K562 (cell line): ENCODE results near the gene MPP7. TPM values are rescaled to one million over a fixed set of nuclear protein-coding genes. Genes with fewer than 3 reads are reported as not detected.

ENCODE experiments used
- ATAC-seq: fragments of 200-7000 bp; cut with Tn5 transposase; 3 replicates; pipeline ENCODE4 v1.9.1; 2020; ENCODE audit warnings: moderate library complexity
- BruUV-seq: library from RNA; stranded (reverse); fragments of 400-500 nt; replicated peaks from 2 replicates; lab custom pipeline; 2021; lab: Mats Ljungman, UMichigan
- CTCF ChIA-PET: fragments of 300-600 bp; formaldehyde crosslinking; extraction: SDS; loops from one replicate; lab custom pipeline; 2021; ENCODE audit warnings: low intra/inter-chr PET ratio; lab: Yijun Ruan, JAX
- POLR2A ChIA-PET: fragments of 300-600, 350-650 bp; sonication (Branson Sonifier 250); formaldehyde crosslinking; extraction: SDS; loops from one replicate; lab custom pipeline; 2021; ENCODE audit warnings: antibody characterized with exemption, inconsistent platforms; lab: Yijun Ruan, JAX
- DNase-seq, 4 experiments: peaks; one replicate each; pipeline versions ENCODE4 v3.0.0 to v3.0.0-alpha.2; 2011 to 2018; ENCODE audit warnings: low spot score in 3 of 4, mixed read lengths in 3 of 4; ENCODE audit errors: extremely low read depth in 1 of 4
- FAIRE-seq: peaks from 2 replicates; lab custom pipeline; 2011; peaks lifted over from hg19 to GRCh38; lab: Jason Lieb, UNC
- H2AFZ ChIP-seq: 2 replicates; pipeline ENCODE4 v1.6.0; 2011; ENCODE audit warnings: low read depth, low read length, control low read depth, inconsistent platforms
- H3K27ac ChIP-seq: fragments of 200-600 bp; 3 replicates; pipeline ENCODE4 v1.8.0; 2011; ENCODE audit warnings: low read depth, mild to moderate bottlenecking, control low read depth, inconsistent platforms, low read length, moderate library complexity, mixed read lengths; ENCODE audit errors: extremely low read depth
- H3K27me3 ChIP-seq, 2 experiments: fragments of 300-600 bp in 1 of 2; 2 replicates in 1 of 2; 3 replicates in 1 of 2; pipeline versions ENCODE4 v1.6.0 to v1.8.0; 2011; ENCODE audit warnings: inconsistent platforms in 2 of 2, low read length in 2 of 2, mild to moderate bottlenecking in 1 of 2, mixed read lengths in 1 of 2, moderate library complexity in 1 of 2; ENCODE audit not compliant: control insufficient read depth in 2 of 2, insufficient read depth in 2 of 2
- H3K36me3 ChIP-seq: fragments of 300-600 bp; 3 replicates; pipeline ENCODE4 v1.8.0; 2011; ENCODE audit warnings: mild to moderate bottlenecking, low read length, inconsistent platforms; ENCODE audit not compliant: control insufficient read depth, insufficient read depth
- H3K4me1 ChIP-seq, 2 experiments: fragments of 200-600 bp in 1 of 2; replicated peaks in 1 of 2; 2 replicates in 1 of 2; 3 replicates in 1 of 2; pipeline versions ENCODE4 v1.5.1 to v1.8.0; 2011; ENCODE audit warnings: inconsistent platforms in 2 of 2, low read length in 2 of 2, mild to moderate bottlenecking in 1 of 2, mixed read lengths in 1 of 2, moderate library complexity in 1 of 2; ENCODE audit not compliant: control insufficient read depth in 2 of 2, insufficient read depth in 2 of 2
- H3K4me2 ChIP-seq: 2 replicates; pipeline ENCODE4 v1.6.1; 2011; ENCODE audit warnings: low read length, control low read depth, inconsistent platforms, mixed read lengths; ENCODE audit not compliant: insufficient read depth
- H3K4me3 ChIP-seq: fragments of 200-600 bp; sonication (generic), shearing (Covaris generic); 2 replicates; pipeline ENCODE4 v1.5.1; 2016; ENCODE audit warnings: control low read depth, inconsistent platforms
- H3K79me2 ChIP-seq: fragments of 200-600 bp; 3 replicates; pipeline ENCODE4 v1.8.0; 2011; ENCODE audit warnings: low read length, inconsistent platforms; ENCODE audit not compliant: control insufficient read depth, insufficient read depth
- H3K9ac ChIP-seq, 2 experiments: 2 replicates each; pipeline versions ENCODE4 v1.6.0 to v1.6.1; 2011; ENCODE audit warnings: low read depth in 2 of 2, low read length in 2 of 2, control low read depth in 1 of 2, inconsistent platforms in 1 of 2, mild to moderate bottlenecking in 1 of 2, mixed read lengths in 1 of 2; ENCODE audit not compliant: insufficient read depth in 1 of 2
- H3K9me1 ChIP-seq: one replicate; pipeline ENCODE4 v1.6.0; 2011; ENCODE audit warnings: inconsistent platforms, mild to moderate bottlenecking, low read length, moderate library complexity; ENCODE audit not compliant: control insufficient read depth, insufficient read depth
- H3K9me3 ChIP-seq: replicated peaks from 2 replicates; pipeline ENCODE4 v1.5.1; 2011; ENCODE audit warnings: low read depth, low read length, inconsistent platforms; ENCODE audit not compliant: control insufficient read depth, insufficient read depth
- H4K20me1 ChIP-seq: replicated peaks from 2 replicates; pipeline ENCODE4 v1.6.1; 2011; ENCODE audit warnings: low read length, inconsistent platforms, mixed read lengths; ENCODE audit not compliant: control insufficient read depth, insufficient read depth
- CHCHD3 ChIP-seq: fragments of 250-450 bp; sonication (Bioruptor Pico); IDR thresholded peaks from 2 replicates; pipeline ENCODE4 v2.1.2; 2022; ENCODE audit warnings: mild to moderate bottlenecking
- EHMT2 ChIP-seq: fragments of 450-650 bp; IDR thresholded peaks from 2 replicates; pipeline ENCODE4 v1.6.1; 2018; ENCODE audit warnings: antibody characterized with exemption
- EZH2 ChIP-seq: IDR thresholded peaks from 2 replicates; pipeline ENCODE4 v1.6.1; 2012; ENCODE audit warnings: low read depth, mild to moderate bottlenecking, inconsistent platforms, low read length, borderline replicate concordance
- HMG20B ChIP-seq: fragments of 250-450 bp; sonication (Bioruptor Pico); IDR thresholded peaks from 2 replicates; pipeline ENCODE4 v1.5.0; 2021; ENCODE audit warnings: mild to moderate bottlenecking
- HOXB6 ChIP-seq: fragments of 250-450 bp; sonication (Bioruptor Pico); IDR thresholded peaks from 2 replicates; pipeline ENCODE4 v1.5.1; 2022; ENCODE audit warnings: mild to moderate bottlenecking, borderline replicate concordance
- KAT7 ChIP-seq: sonication (generic); formaldehyde crosslinking; IDR thresholded peaks from 2 replicates; pipeline ENCODE4 v1.8.0; 2022; ENCODE audit warnings: missing genetic modification reagents, mild to moderate bottlenecking, borderline replicate concordance
- KLF16 ChIP-seq: IDR thresholded peaks from 2 replicates; pipeline ENCODE4 v1.6.1; 2016; ENCODE audit warnings: antibody characterized with exemption
- MED1 ChIP-seq: sonication (generic); formaldehyde crosslinking; IDR thresholded peaks from 2 replicates; pipeline ENCODE4 v1.8.1; 2023; ENCODE audit warnings: missing genetic modification reagents, borderline replicate concordance
- MTA1 ChIP-seq: fragments of 450-650 bp; IDR thresholded peaks from 2 replicates; pipeline ENCODE4 v1.6.1; 2017; ENCODE audit warnings: borderline replicate concordance
- RHOXF2B ChIP-seq: fragments of 250-450 bp; sonication (Bioruptor Pico); conservative IDR thresholded peaks from 2 replicates; pipeline ENCODE4 v1.5.1; 2021
- RUNX1 ChIP-seq: sonication (generic); IDR thresholded peaks from 2 replicates; pipeline ENCODE4 v1.6.1; 2016; ENCODE audit warnings: antibody characterized with exemption, low read depth
- ZBTB7A ChIP-seq: IDR thresholded peaks from 2 replicates; pipeline ENCODE4 v1.6.1; 2011; ENCODE audit warnings: low read depth, mild to moderate bottlenecking, low read length, moderate library complexity, borderline replicate concordance; ENCODE audit not compliant: control insufficient read depth
- ZNF274 ChIP-seq: IDR thresholded peaks from 2 replicates; pipeline ENCODE4 v1.6.1; 2011; ENCODE audit warnings: low read depth, mild to moderate bottlenecking, low read length, moderate library complexity, borderline replicate concordance
- ZNF282 ChIP-seq: sonication (generic); formaldehyde crosslinking; IDR thresholded peaks from 2 replicates; pipeline ENCODE4 v1.8.1; 2023; ENCODE audit warnings: missing genetic modification reagents
- ZNF398 ChIP-seq: fragments of 250-450 bp; sonication (Bioruptor Pico); IDR thresholded peaks from 2 replicates; pipeline ENCODE4 v1.8.0; 2021; ENCODE audit warnings: moderate library complexity, mild to moderate bottlenecking, inconsistent platforms
- ZNF407 ChIP-seq: fragments of 450-650 bp; IDR thresholded peaks from 2 replicates; pipeline ENCODE4 v1.6.1; 2016; ENCODE audit warnings: low read depth
- in situ Hi-C: fragments of 300-500 bp; cut with MboI; formaldehyde crosslinking; loops from 4 replicates; pipeline ENCODE4 v1.15.0; 2018; ENCODE audit warnings: inconsistent platforms, mixed read lengths
- intact Hi-C: fragments of 100-400 bp; cut with micrococcal nuclease; formaldehyde crosslinking; loops from 2 replicates; pipeline ENCODE4 v1.14.2; 2022
- polyA plus RNA-seq, 8 experiments: library from polyadenylated mRNA; depleted of rRNA in 4 of 8; stranded (reverse) in 5 of 8; unstranded in 3 of 8; fragments of >200 nt; fragmentation: Nextera tagmentation in 2 of 8; fragmentation: Illumina TruSeq in 1 of 8; extraction: Ambion mirVana in 2 of 8; extraction: Trizol in 1 of 8; gene quantifications; 2 replicates each; pipeline versions ENCODE4 v1.2.1 to v1.2.3, GENCODE V29; 2011 to 2014; ENCODE audit warnings: inconsistent platforms in 1 of 8, missing spikeins in 1 of 8
- total RNA-seq, 7 experiments: library from RNA; depleted of rRNA in 6 of 7; stranded (reverse); fragments of >200 nt in 6 of 7; fragmentation: Illumina TruSeq in 2 of 7; extraction: Trizol in 2 of 7; gene quantifications; 2 replicates each; pipeline versions ENCODE4 v1.2.1 to v1.2.3, GENCODE V29; 2011 to 2021; ENCODE audit warnings: low replicate concordance in 1 of 7

MPP7 gene
- total and polyA plus RNA-seq, 9 of the 15 experiments (the other 6 are each of a cell fraction or from before 2014, with no cell fraction given): 0.03 to 0.50 (median 0.23) TPM

GRCh38 chr10:28331066-28331465, 28.2 kb upstream of the MPP7 start:
- no peaks in the 10 kb centered on the region for H3K9me3 ChIP-seq
- intact Hi-C loops (no loop called here), in situ Hi-C loops (no loop called here)
- CTCF ChIA-PET: no interaction called here
- ATAC-seq: no peak
- FAIRE-seq: no peak
- H3K4me2 ChIP-seq: no peak overlapping the region
- no peak for DNase-seq
- no TSS peak for BruUV-seq
- H3K36me3 ChIP-seq: no peaks in the 10 kb centered on the region
- H2AFZ ChIP-seq: no peak overlapping the region
- H3K4me3 ChIP-seq: no peak overlapping the region
- POLR2A ChIA-PET: no interaction called here
- no peaks in the 10 kb centered on the region for H3K9me1 ChIP-seq
- no peak overlapping the region for H3K27ac ChIP-seq
- H3K4me1 ChIP-seq: no peaks in the 10 kb centered on the region
- no peaks in the 10 kb centered on the region for H3K79me2 ChIP-seq
- no peak overlapping the region for H3K9ac ChIP-seq
- peaks cover 0 to 9% of the 10 kb centered on the region in 2 experiments; a peak in 1 of 5 replicates for H3K27me3 ChIP-seq
- no peaks in the 10 kb centered on the region for H4K20me1 ChIP-seq
- no peak for TF ChIP-seq HMG20B
- no peak for TF ChIP-seq RUNX1
- no peak for TF ChIP-seq RHOXF2B
- TF ChIP-seq KAT7 (CRISPR knock-in tag): no peak
- no peak for TF ChIP-seq ZNF274
- no peak for TF ChIP-seq KLF16
- TF ChIP-seq ZNF282 (CRISPR knock-in tag): no peak
- TF ChIP-seq HOXB6 (CRISPR knock-in tag): no peak
- TF ChIP-seq ZBTB7A: no peak
- no peak for TF ChIP-seq EHMT2
- no peak for TF ChIP-seq MED1 (CRISPR knock-in tag)
- TF ChIP-seq ZNF398: no peak
- no peak for TF ChIP-seq MTA1
- no peak for TF ChIP-seq CHCHD3
- no peak for TF ChIP-seq EZH2
- TF ChIP-seq ZNF407: no peak
